ENCODE results near the gene RABGGTB. TPM values are rescaled to one million over a fixed set of nuclear protein-coding genes. Genes with fewer than 3 reads are reported as not detected.

RABGGTB gene
- total RNA-seq, 1 experiment from 2014 or later: 162 TPM

DNA sequence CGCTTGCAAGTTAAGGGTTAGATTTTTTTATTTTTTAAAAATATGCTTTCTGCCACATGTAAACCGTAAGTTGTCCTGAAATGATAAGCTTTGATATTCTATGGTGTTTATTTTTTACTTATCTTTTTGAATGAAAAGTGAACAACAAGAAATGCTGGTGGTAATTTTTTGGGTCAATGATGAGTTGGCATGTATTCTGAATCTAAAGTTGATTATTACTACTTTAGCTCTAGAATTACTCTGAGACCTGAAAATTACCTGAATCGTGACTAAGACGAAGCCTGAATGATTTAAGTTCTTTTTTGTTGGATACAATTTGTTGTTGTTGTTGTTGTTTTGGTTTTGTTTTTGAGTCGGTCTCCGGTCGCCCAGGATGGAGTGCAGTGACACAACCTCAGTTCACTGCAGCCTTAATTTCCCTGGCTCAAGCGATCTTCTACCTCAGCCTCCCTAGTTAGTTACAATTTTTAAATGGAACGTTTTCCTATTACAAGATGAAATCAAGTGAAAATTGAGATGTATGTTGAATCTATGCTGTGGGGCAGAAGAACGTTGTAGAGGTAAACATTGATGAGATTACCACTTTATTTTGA lies 941 bp downstream of the RABGGTB start:
- DNase-seq: no peak
- Histone ChIP-seq H3K9ac (ENCODE audit: extremely low read depth, insufficient read length, low read length) (peak overlapping the region; percentile 97), H2BK12ac (ENCODE audit: insufficient read length, low read depth, low read length) (no peak overlapping the region), H3K9me3 (ENCODE audit: control insufficient read depth, low read depth, low read length) (no peaks in the 10 kb centered on the region), H2BK5ac (ENCODE audit: insufficient read length, low read length) (no peak overlapping the region), H2AFZ (ENCODE audit: low read length) (no peak overlapping the region), H4K91ac (ENCODE audit: insufficient read length, low read depth, low read length) (no peak overlapping the region), H2BK20ac (ENCODE audit: low read depth, low read length, poor library complexity, severe bottlenecking) (no peak overlapping the region), H4K8ac (replicated peaks; ENCODE audit: insufficient read length, low read depth, low read length) (no peak overlapping the region), H3K4ac (ENCODE audit: low read depth, low read length) (no peak overlapping the region), H3K23me2 (ENCODE audit: insufficient read length, low read depth, low read length, poor library complexity, severe bottlenecking) (peaks cover 10% of the 10 kb centered on the region), H3K79me2 (ENCODE audit: insufficient read depth, low read length) (peaks cover 28% of the 10 kb centered on the region; the same call in 1 of the 2 replicates), H4K5ac (ENCODE audit: insufficient read length, low read depth, low read length) (no peak overlapping the region), H2BK15ac (ENCODE audit: low read depth, low read length) (no peak overlapping the region), H2BK120ac (ENCODE audit: low read depth, low read length, poor library complexity, severe bottlenecking) (no peak overlapping the region), H3K27me3 (ENCODE audit: insufficient read depth, low read length) (no peaks in the 10 kb centered on the region), H4K20me1 (ENCODE audit: control insufficient read depth, insufficient read depth, insufficient read length) (no peaks in the 10 kb centered on the region), H2AK5ac (ENCODE audit: insufficient read length, low read length) (no peak overlapping the region), H3K14ac (ENCODE audit: insufficient read depth, low read length) (no peak overlapping the region), H3K56ac (ENCODE audit: insufficient read length, low read depth, low read length) (no peak overlapping the region), H3T11ph (ENCODE audit: low read length) (no peak overlapping the region), H3K18ac (ENCODE audit: insufficient read length, low read depth, low read length) (no peak overlapping the region), H3K4me2 (ENCODE audit: insufficient read depth, insufficient read length, low read length) (peak overlapping the region; percentile 63), H3K23ac (ENCODE audit: insufficient read length, low read depth, low read length) (no peak overlapping the region), H3K4me1 (ENCODE audit: insufficient read depth, low read length) (no peaks in the 10 kb centered on the region; the same call in 1 of the 2 replicates), H3K79me1 (ENCODE audit: insufficient read depth, low read depth, low read length, poor library complexity, severe bottlenecking) (no peaks in the 10 kb centered on the region), H3K27ac (ENCODE audit: insufficient read length, low read depth, low read length) (no peak overlapping the region)
- Mint-ChIP-seq H3K9me3 (no peaks in the 10 kb centered on the region), H3K4me3 (peak overlapping the region; percentile 98 to 99), H3K4me1 (peaks cover 33 to 40% of the 10 kb centered on the region in 2 experiments), H3K27ac (peak overlapping the region; percentile 79 to 99 (median 98); a peak in 6 of 7 replicates), H3K36me3 (ENCODE audit: insufficient read depth in 1 of 3, low read depth in 3 of 3) (peaks cover 50 to 60% (median 56%) of the 10 kb centered on the region in 3 experiments), H3K27me3 (ENCODE audit: low read depth) (peaks cover 3% of the 10 kb centered on the region; the same call in 1 of the 2 replicates)
- no CpG with 5 or more reads among the region's 10 CpGs for WGBS (ENCODE audit: extremely low coverage, insufficient read length, low lambda C conversion rate)
- TF ChIP-seq, protein P1, sequence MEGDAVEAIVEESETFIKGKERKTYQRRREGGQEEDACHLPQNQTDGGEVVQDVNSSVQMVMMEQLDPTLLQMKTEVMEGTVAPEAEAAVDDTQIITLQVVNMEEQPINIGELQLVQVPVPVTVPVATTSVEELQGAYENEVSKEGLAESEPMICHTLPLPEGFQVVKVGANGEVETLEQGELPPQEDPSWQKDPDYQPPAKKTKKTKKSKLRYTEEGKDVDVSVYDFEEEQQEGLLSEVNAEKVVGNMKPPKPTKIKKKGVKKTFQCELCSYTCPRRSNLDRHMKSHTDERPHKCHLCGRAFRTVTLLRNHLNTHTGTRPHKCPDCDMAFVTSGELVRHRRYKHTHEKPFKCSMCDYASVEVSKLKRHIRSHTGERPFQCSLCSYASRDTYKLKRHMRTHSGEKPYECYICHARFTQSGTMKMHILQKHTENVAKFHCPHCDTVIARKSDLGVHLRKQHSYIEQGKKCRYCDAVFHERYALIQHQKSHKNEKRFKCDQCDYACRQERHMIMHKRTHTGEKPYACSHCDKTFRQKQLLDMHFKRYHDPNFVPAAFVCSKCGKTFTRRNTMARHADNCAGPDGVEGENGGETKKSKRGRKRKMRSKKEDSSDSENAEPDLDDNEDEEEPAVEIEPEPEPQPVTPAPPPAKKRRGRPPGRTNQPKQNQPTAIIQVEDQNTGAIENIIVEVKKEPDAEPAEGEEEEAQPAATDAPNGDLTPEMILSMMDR (conservative IDR thresholded peaks at IDR 0.05): no peak
